Activated CD8-positive, alpha-beta memory T cell treated with anti-CD3 and anti-CD28 coated beads, Interleukin-2, amount 50 U/mL, for 48 hours (primary cell): ENCODE measurements around the gene SLFN12L.
A peak's percentile ranks its signal among the peaks of the same experiment; 100 is the strongest.
"Not testable (repeated sequence)": the region's sequence is repeated elsewhere in the genome, so short reads cannot be mapped to it uniquely, and the experiment has no call there.

ENCODE experiments used
- DNase-seq: peaks from one replicate; pipeline ENCODE4 v3.0.0-alpha.2; 2020

SLFN12L gene

GRCh38 chr17:35537601-35538141, at the start of gene SLFN12L:
TSS of gene SLFN12L (minus strand) at chr17:35537678. CDS start at chr17:35522364, 15,314 bp downstream.
- no peak for DNase-seq

- peak; percentile 61 for DNase-seq
Measured at GRCh38 chr17:35586569-35587073, 49.1 kb upstream of the SLFN12L start.

DNA sequence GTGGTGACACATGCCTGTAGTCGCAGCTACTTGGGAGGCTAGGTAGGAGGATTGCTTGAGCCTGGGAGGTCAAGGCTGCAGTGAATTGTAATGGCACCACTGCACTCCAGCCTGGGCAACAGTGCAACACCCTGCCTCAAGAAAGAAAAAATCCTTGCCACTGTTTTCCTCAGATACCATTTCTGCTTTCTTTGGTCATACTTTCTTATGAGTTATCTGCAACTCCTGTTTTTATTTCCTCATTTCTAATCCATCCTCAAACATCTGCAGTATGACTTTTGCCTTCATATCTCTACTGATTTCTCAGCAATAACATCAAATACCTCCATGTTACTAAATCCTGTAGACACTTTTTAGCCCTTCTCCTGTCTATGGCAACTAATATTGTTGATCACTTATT, 46.6 kb upstream of the SLFN12L start:
- DNase-seq = no peak

DNA sequence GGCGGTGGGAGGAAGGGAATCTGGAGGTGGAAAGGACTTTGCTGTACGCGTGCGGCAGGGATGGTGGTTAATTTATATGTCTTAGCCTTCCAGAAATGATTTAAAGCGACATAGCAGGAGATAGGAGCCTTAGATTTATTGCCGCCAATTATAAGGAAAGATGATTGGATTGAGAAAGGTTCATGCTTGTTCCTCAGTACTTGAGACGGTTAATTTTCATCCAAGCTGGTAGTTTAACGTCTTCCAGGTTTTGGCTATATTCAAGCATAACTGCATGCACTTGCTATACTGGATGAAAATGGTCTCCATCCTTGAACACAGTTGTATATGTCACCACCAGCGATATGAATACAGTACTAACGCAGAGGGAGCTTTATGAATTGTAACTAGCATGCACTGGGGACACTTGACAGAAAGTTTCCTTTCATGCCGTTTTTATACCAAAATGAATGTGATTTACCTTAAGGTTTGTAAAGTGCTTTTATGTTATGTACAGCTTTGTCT, 41.5 kb upstream of the SLFN12L start:
- no peak for DNase-seq

DNA sequence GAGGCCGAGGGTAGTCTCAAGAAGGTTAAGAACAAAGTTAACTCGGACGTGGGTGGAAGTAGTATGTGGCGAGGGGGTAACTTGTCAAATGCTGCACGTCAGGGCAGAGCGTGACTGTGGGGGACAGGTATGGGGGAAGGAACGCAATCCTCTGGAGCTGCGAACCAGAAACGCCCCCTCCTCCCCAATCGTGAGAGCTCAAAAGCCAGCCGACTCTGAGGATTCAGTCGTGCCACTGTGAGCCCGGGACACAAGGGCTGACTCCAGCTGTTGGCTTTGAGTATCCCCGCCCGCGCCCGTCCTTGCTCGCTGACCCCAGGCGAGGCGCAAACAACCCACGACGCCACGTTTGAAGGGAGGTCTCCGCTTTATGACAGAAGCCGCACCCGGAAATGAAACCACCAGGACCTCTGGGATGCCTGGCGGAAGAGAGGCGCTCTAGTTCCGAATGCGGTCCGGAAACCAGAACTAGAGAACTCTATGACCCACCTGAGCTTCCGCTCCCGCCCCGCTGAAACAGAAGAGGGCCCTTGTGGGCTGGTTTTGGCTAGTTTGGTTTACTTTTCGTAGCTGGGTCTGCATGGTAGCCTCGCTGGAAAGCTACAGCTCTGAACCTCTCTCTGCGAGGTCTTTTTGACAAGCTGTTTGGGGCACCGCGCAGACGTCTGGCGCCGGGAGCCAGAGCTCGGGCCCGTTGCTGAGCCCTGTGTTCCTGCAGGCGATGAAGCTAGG, 40.9 kb upstream of the SLFN12L start, which contains the start of gene PEX12:
Gene PEX12, minus strand, starts transcription at position 375 of the 732 bp plus-strand sequence. CDS start 550 bp downstream, outside the sequence.
- DNase-seq = peak; percentile 88

- DNase-seq = no peak
Measured at GRCh38 chr17:35577830-35578196, 40.3 kb upstream of the SLFN12L start.

- DNase-seq = no peak
Measured at GRCh38 chr17:35575759-35576158, 38.3 kb upstream of the SLFN12L start.

DNA sequence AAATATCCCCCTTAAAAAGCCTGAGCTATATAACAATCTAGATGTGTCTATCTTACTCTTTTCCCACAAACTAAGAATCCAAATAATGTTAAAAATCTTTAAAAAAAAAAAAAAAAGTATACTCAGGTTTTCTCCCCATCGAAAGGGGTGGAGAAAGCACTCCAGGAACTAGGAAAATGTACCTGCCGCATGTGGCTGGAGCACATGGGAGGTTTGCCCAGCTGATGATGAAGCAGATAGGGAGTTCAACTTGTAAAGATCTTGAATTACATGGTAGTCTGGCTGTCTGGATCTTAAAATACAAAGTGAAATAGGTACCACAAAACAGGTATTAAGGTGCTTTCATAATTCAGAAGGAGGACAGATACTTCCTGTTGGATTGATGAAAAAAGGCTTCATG, 31.9 kb upstream of the SLFN12L start:
- DNase-seq = no peak

DNA sequence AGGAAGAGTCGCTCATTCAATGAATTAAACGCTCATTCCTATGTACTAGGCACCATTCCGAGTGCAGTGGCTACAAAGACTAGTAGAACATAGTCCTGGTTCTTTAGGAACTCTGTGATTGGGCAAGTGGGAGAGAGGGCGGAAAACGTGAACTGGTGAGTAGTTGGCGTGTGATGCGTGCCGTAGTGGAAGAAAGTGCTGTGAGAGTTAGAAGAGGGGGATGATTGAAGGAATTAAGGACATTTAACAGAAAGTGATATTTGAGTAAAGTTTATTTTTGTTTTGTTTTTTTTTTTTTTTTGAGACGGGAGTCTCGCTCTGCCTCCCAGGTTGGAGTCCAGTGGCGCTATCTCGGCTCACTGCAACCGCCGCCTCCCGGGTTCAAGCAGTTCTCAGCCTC, 31.1 kb upstream of the SLFN12L start:
- peak; percentile 64 for DNase-seq

- no peak for DNase-seq
Measured at GRCh38 chr17:35566968-35567367, 29.5 kb upstream of the SLFN12L start.

- DNase-seq = not testable (repeated sequence)
Measured at GRCh38 chr17:35563181-35563580, 25.7 kb upstream of the SLFN12L start.

- DNase-seq = no peak
Measured at GRCh38 chr17:35560703-35561102, 23.2 kb upstream of the SLFN12L start, which contains the start of gene SLFN14. TSS of gene SLFN14 (minus strand) at chr17:35560819. CDS start at chr17:35558062, 2,757 bp downstream.

- no peak for DNase-seq
Measured at GRCh38 chr17:35559495-35560210, 22.2 kb upstream of the SLFN12L start.

DNA sequence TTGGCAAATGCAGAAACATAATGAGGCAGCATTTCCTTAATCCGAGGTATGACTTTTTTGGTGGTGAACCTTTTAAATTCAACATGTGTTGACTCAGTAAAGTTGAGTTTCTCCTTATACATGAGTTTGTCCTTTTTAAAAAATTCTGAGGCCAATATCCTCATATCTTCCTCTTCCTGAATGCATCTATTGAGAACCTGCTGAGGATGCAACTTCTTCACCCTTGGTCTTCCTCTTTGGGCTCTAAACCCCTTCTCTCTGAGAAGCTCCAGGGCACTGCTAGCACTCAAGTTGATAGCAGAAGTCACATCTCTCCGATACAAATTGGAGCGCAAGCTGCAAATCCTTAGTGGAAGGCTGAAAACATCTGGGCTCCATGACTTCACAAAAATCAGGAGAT, 19.9 kb upstream of the SLFN12L start:
- DNase-seq = no peak

- DNase-seq = no peak
Measured at GRCh38 chr17:35555691-35556090, 18.2 kb upstream of the SLFN12L start.

DNA sequence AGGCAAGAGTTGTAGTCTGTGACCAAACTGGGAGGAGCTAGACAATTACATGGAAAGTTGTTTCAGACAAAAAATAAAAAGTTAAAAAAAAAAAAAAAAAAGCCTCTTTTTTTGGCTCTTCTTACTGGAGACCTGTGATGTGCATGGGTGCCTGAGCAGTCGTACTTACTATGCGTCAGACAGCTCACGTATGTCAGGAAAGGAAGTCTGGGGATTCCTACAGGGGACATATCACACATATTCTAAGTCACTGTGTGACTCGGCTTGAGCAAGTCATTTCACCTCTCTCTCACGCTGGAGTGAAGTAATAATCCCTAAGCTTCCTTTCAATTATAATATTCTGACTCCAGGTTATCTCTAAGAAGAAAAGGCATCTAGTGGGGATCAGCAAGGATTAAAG, 17.2 kb upstream of the SLFN12L start:
- no peak for DNase-seq

GRCh38 chr17:35553310-35553709, 15.8 kb upstream of the SLFN12L start:
- no peak for DNase-seq

DNA sequence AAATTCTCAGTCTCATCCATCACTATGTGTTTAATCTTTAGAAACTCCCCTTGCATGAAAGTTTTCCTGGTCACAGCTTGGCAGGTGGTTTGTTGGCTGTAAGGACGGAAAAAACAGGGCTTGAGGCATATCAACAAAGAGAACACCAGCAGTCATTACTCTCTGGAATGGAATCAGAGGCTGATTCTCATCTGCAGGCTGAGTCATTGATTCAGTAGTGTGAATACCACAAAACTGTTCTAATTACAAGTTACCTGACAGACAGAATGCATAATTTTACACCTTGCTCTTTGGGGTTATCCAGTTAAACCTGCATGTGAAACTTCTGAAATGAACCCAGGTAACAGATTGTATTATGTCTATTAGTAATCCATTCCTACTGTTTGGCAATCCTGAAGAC, 11.5 kb upstream of the SLFN12L start:
- no peak for DNase-seq

DNA sequence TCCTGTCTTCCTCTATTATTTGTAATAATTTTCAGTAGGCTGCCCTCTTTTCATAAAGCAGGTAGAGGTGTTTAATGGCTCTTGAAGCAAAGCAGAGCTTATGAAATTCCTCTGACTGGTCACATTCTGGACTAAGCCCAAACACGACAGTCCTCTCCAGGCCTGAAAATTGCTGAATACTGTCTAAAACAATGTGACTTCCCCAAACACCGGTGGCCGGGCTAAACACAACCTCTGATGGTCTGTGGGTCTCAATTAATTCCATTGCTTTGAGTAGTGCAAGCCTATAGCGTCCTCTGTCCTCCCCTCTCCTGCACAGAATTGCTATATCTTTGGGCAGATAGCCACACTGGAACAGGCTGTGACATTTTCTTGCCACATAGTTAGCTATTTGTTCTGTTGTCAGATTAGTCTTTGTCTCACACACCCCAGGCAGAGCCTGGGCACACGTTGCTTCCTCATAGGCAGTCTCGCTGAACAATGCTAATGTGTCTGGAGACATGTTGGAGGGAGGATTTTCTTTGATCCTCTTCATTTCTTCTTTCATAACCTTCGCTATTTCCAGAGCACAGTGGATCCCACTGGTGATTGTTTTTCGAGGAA, 10.8 kb upstream of the SLFN12L start:
- no peak for DNase-seq

GRCh38 chr17:35546487-35546886, 9.0 kb upstream of the SLFN12L start:
- no peak for DNase-seq

DNA sequence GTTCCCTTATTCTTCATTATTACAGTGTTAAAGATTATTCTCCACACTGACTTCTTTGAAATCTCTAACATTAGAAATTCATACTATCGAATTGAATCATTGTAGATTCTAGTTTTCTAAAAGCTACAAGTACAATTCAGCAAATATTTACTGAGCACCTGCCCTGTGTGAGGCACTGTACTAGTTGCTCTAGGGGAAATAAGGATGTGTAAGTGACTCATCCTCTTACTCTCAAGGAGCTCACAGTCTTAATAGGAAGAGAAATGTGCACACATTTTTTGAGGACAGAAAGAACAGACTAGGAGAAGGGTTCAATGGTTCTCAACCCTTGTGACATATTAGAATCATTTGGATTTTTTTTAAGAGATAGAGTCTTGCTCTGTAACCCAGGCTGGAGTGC, 7.7 kb upstream of the SLFN12L start:
- no peak for DNase-seq

GRCh38 chr17:35543856-35544255, 6.4 kb upstream of the SLFN12L start:
- DNase-seq = no peak

DNA sequence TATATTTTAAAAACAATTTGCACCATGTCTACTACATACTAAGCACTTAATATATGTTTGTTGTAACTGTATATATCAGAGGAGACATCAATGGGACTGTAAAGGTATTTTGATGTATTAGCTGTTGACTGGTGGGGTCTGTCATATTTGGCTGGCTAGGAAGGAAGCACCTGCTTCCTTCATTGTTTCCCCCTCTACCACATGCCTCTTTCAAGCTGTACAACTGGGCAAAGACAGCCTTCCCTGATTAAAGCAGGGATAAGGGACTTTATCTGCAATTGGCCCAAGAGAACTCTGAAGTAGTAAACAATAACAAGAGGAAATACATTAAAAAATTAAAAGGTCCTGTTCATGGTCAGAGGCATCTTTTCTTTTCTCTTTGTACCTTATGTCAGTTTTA, 5.5 kb upstream of the SLFN12L start:
- no peak for DNase-seq
